Measurements from ENCODE around the gene C1orf210.

C1orf210 gene

GRCh38 chr1:43252225-43252624 is 33.2 kb downstream of the C1orf210 start:
- Histone ChIP-seq H3K9me2 (replicated peaks; ENCODE audit: control insufficient read depth, low read length) (no peaks in the 10 kb centered on the region), H3K4me3 (ENCODE audit: low read length) (no peak overlapping the region), H3K27me3 (ENCODE audit: control insufficient read depth, low read length) (peaks cover 8% of the 10 kb centered on the region; the same call in 1 of the 2 replicates), H3K9me3 (ENCODE audit: control insufficient read depth, insufficient read depth, low read length) (0 out of 2 replicates have a peak, but pooled peaks cover 1% of the 10 kb centered on the region), H3K4me2 (ENCODE audit: low read length) (no peak overlapping the region), H3K79me2 (ENCODE audit: control insufficient read depth, low read length) (no peaks in the 10 kb centered on the region), H3K27ac (ENCODE audit: low read depth, low read length) (no peak overlapping the region), H3K4me1 (ENCODE audit: control insufficient read depth, low read length) (no peaks in the 10 kb centered on the region), H3K36me3 (ENCODE audit: control insufficient read depth, low read length) (no peaks in the 10 kb centered on the region), H4K20me1 (ENCODE audit: control insufficient read depth, insufficient read depth, low read depth, low read length) (no peaks in the 10 kb centered on the region), H3F3A (ENCODE audit: control insufficient read depth, insufficient read depth) (no peaks in the 10 kb centered on the region)
- TF ChIP-seq EZH2phosphoT487 (IDR thresholded peaks at IDR 0.05; ENCODE audit: borderline replicate concordance, low read length) (no peak), CTCF (IDR thresholded peaks at IDR 0.05; ENCODE audit: low read depth, low read length, poor library complexity, severe bottlenecking) (no peak)

GRCh38 chr1:43251024-43251423 is 34.4 kb downstream of the C1orf210 start:
- H3K36me3 ChIP-seq (ENCODE audit: control insufficient read depth, low read length), result no peaks in the 10 kb centered on the region
- no peak overlapping the region for H3K27ac ChIP-seq (ENCODE audit: low read depth, low read length)
- no peaks in the 10 kb centered on the region for H3K9me2 ChIP-seq (replicated peaks; ENCODE audit: control insufficient read depth, low read length)
- 0 out of 2 replicates have a peak, but pooled peaks cover 3% of the 10 kb centered on the region for H3K9me3 ChIP-seq (ENCODE audit: control insufficient read depth, insufficient read depth, low read length)
- TF ChIP-seq EZH2phosphoT487 (IDR thresholded peaks at IDR 0.05; ENCODE audit: borderline replicate concordance, low read length) (no peak), CTCF (IDR thresholded peaks at IDR 0.05; ENCODE audit: low read depth, low read length, poor library complexity, severe bottlenecking) (no peak)
- H3K4me3 ChIP-seq (ENCODE audit: low read length), result no peak overlapping the region
- H3K4me1 ChIP-seq (ENCODE audit: control insufficient read depth, low read length), result no peaks in the 10 kb centered on the region
- H3K27me3 ChIP-seq (ENCODE audit: control insufficient read depth, low read length), result peaks cover 8% of the 10 kb centered on the region; the same call in 1 of the 2 replicates
- H4K20me1 ChIP-seq (ENCODE audit: control insufficient read depth, insufficient read depth, low read depth, low read length), result no peaks in the 10 kb centered on the region
- H3K4me2 ChIP-seq (ENCODE audit: low read length), result no peak overlapping the region
- no peaks in the 10 kb centered on the region for H3F3A ChIP-seq (ENCODE audit: control insufficient read depth, insufficient read depth)
- H3K79me2 ChIP-seq (ENCODE audit: control insufficient read depth, low read length), result no peaks in the 10 kb centered on the region

GRCh38 chr1:43250351-43250761 is 35.0 kb downstream of the C1orf210 start:
- H3K79me2 ChIP-seq (ENCODE audit: control insufficient read depth, low read length), result no peaks in the 10 kb centered on the region
- H3K4me3 ChIP-seq (ENCODE audit: low read length), result no peak overlapping the region
- no peaks in the 10 kb centered on the region for H3K36me3 ChIP-seq (ENCODE audit: control insufficient read depth, low read length)
- peaks cover 8% of the 10 kb centered on the region; the same call in 1 of the 2 replicates for H3K27me3 ChIP-seq (ENCODE audit: control insufficient read depth, low read length)
- H3K4me2 ChIP-seq (ENCODE audit: low read length), result no peak overlapping the region
- no peaks in the 10 kb centered on the region for H4K20me1 ChIP-seq (ENCODE audit: control insufficient read depth, insufficient read depth, low read depth, low read length)
- TF ChIP-seq CTCF (IDR thresholded peaks at IDR 0.05; ENCODE audit: low read depth, low read length, poor library complexity, severe bottlenecking), result no peak
- TF ChIP-seq EZH2phosphoT487 (IDR thresholded peaks at IDR 0.05; ENCODE audit: borderline replicate concordance, low read length), result no peak
- no peaks in the 10 kb centered on the region for H3K9me2 ChIP-seq (replicated peaks; ENCODE audit: control insufficient read depth, low read length)
- no peak overlapping the region for H3K27ac ChIP-seq (ENCODE audit: low read depth, low read length)
- no peaks in the 10 kb centered on the region for H3F3A ChIP-seq (ENCODE audit: control insufficient read depth, insufficient read depth)
- no peaks in the 10 kb centered on the region for H3K4me1 ChIP-seq (ENCODE audit: control insufficient read depth, low read length)
- 0 out of 2 replicates have a peak, but pooled peaks cover 3% of the 10 kb centered on the region for H3K9me3 ChIP-seq (ENCODE audit: control insufficient read depth, insufficient read depth, low read length)

Data from DOHH2 (cell line).